DOHH2 (cell line): ENCODE measurements around the gene MIER3.

ENCODE experiments used
- CTCF ChIP-seq: fragments of 200-600 bp; sonication (generic); IDR thresholded peaks from one replicate; pipeline ENCODE4 v1.5.1; 2014; ENCODE audit warnings: antibody characterized with exemption, mild to moderate bottlenecking, low read depth, low read length; ENCODE audit not compliant: poor library complexity, severe bottlenecking
- EZH2phosphoT487 ChIP-seq: fragments of 200-600 bp; sonication (generic); IDR thresholded peaks from 2 replicates; pipeline ENCODE4 v1.6.1; 2017; ENCODE audit warnings: borderline replicate concordance, mild to moderate bottlenecking, antibody characterized with exemption, low read length, moderate library complexity, mixed read lengths

- TF ChIP-seq CTCF (no peak), EZH2phosphoT487 (no peak)
These were observed 33.9 kb downstream of the MIER3 start for GRCh38 chr5:56918054-56918453.
